ENCODE results near the gene ELF1. TPM values are rescaled to one million over a fixed set of nuclear protein-coding genes. Genes with fewer than 3 reads are reported as not detected.

Gene ELF1
- total and polyA plus RNA-seq, 11 donors, result 7.7 to 75.4 (median 33.5) TPM

DNA sequence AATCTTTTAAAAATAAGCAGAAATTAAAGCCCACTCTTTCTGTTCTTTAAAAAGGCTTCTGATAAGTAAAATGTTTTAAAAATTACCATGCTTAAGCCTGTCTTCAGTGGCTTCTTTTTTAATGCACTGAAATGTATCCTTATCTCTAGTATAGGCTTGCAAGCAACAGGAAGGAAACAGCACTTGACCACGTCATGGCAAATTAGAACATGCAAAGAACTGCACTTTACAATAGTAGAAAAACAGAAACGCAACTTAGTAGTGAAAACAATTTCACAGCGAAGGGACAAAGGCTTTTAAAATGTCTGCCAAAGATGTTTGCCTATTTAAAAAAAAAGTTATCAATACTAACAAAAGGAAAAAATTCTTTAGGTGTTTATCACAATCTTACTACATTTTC is 36.3 kb downstream of the ELF1 start:
- Histone ChIP-seq H3K9me3 (no peaks in the 10 kb centered on the region), H3K27me3 (no peaks in the 10 kb centered on the region), H3K27ac (peak overlapping the region; percentile 73 to 95 (median 82)), H3K4me1 (peaks cover 20 to 91% (median 56%) of the 10 kb centered on the region in 12 donors), H3K4me3 (peak overlapping the region in 11 of 12 donors; percentile 24 to 57 (median 45)), H3K36me3 (peaks cover 0 to 5% (median 0%) of the 10 kb centered on the region in 9 donors)
- DNase-seq (peak in 4 of 5 donors; percentile 33 to 73 (median 49)), ATAC-seq (peak; percentile 64 to 88 (median 72))
- WGBS, 4 donors, result 0 to 3% (median 2%) methylated on average over 3 of the region's 3 CpGs
- intact Hi-C loops (cut with DNase I), result loop anchor here in 5 of 10 donors (5.0 to 10.0 kb wide), 4 partner anchors 58 to 208 kb away; partner anchors contain the start of genes WBP4 (in 3 of the 5) and MRPS31 (in 1 of the 5)
- peak in 1 of 2 donors; percentile 30 for TF ChIP-seq POLR2A (IDR thresholded peaks at IDR 0.05)
- TF ChIP-seq, protein P1, sequence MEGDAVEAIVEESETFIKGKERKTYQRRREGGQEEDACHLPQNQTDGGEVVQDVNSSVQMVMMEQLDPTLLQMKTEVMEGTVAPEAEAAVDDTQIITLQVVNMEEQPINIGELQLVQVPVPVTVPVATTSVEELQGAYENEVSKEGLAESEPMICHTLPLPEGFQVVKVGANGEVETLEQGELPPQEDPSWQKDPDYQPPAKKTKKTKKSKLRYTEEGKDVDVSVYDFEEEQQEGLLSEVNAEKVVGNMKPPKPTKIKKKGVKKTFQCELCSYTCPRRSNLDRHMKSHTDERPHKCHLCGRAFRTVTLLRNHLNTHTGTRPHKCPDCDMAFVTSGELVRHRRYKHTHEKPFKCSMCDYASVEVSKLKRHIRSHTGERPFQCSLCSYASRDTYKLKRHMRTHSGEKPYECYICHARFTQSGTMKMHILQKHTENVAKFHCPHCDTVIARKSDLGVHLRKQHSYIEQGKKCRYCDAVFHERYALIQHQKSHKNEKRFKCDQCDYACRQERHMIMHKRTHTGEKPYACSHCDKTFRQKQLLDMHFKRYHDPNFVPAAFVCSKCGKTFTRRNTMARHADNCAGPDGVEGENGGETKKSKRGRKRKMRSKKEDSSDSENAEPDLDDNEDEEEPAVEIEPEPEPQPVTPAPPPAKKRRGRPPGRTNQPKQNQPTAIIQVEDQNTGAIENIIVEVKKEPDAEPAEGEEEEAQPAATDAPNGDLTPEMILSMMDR (IDR thresholded peaks at IDR 0.05), result no peak

DNA sequence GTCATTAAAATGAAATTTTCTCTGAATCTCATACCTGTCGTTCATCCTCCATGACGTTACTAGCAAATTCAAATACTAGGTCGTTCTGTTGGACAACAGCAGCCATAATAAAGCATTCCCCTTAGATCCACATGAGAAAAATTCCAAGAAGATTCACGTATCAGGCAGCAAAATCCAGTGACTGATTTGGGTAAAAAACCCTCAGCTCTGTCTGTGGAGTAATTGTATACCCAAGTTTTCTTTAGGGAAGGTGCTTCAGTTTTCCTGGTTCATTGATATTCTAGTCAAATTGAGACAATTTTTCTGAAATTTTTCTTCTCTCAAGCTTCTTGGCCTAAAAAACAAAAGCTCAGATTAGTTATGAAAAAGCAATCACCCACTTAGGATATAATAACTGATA is 37.2 kb downstream of the ELF1 start:
- intact Hi-C loops (cut with DNase I), result loop anchor here in 5 of 10 donors (5.0 to 10.0 kb wide), 4 partner anchors 57 to 207 kb away; partner anchors contain the start of genes WBP4 (in 3 of the 5) and MRPS31 (in 1 of the 5)
- Histone ChIP-seq H3K9me3 (no peaks in the 10 kb centered on the region), H3K27me3 (no peaks in the 10 kb centered on the region), H3K4me1 (peaks cover 20 to 95% (median 64%) of the 10 kb centered on the region in 12 donors), H3K27ac (peak overlapping the region; percentile 73 to 95 (median 82)), H3K36me3 (peaks cover 0 to 5% (median 0%) of the 10 kb centered on the region in 9 donors), H3K4me3 (peak overlapping the region; percentile 5 to 57 (median 43))
- WGBS, 4 donors, result 39 to 56% (median 45%) methylated on average over 4 of the region's 4 CpGs
- DNase-seq (no peak), ATAC-seq (no peak)
- TF ChIP-seq, protein P1 (IDR thresholded peaks at IDR 0.05), result no peak
- no peak for TF ChIP-seq POLR2A (IDR thresholded peaks at IDR 0.05)

DNA sequence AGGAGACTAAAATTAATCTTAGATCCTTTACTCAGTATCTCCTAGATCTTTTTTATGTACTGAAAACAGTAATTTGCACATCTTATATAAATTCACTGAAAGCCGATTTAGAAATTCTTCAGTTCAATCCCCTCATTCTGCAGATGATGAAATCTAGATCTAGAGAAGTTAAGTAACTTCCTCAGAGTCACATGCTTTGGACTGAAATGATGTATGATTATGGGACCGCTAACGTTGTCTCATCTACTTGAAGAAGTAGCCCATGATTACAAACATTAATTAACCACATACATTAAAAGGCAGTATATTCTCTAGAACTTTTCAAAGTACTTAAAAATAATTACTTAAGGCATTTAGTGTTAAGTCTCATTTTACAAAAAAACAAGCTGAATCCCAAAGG is 37.8 kb downstream of the ELF1 start:
- H3K4me1 ChIP-seq, result peaks cover 20 to 95% (median 63%) of the 10 kb centered on the region in 12 donors
- peak overlapping the region; percentile 73 to 95 (median 82) for H3K27ac ChIP-seq
- ATAC-seq (peak; percentile 41 to 58 (median 47)), DNase-seq (no peak)
- H3K4me3 ChIP-seq, result peak overlapping the region; percentile 5 to 57 (median 43)
- peaks cover 0 to 5% (median 0%) of the 10 kb centered on the region in 9 donors for H3K36me3 ChIP-seq
- WGBS, 4 donors, result 41 to 49% (median 47%) methylated on average over 3 of the region's 3 CpGs
- H3K27me3 ChIP-seq, result no peaks in the 10 kb centered on the region
- intact Hi-C loops (cut with DNase I), result loop anchor here in 5 of 10 donors (5.0 to 10.0 kb wide), 4 partner anchors 57 to 207 kb away; partner anchors contain the start of genes WBP4 (in 3 of the 5) and MRPS31 (in 1 of the 5)
- no peak for TF ChIP-seq POLR2A (IDR thresholded peaks at IDR 0.05)
- TF ChIP-seq, protein P1 (IDR thresholded peaks at IDR 0.05), result no peak
- no peaks in the 10 kb centered on the region for H3K9me3 ChIP-seq

DNA sequence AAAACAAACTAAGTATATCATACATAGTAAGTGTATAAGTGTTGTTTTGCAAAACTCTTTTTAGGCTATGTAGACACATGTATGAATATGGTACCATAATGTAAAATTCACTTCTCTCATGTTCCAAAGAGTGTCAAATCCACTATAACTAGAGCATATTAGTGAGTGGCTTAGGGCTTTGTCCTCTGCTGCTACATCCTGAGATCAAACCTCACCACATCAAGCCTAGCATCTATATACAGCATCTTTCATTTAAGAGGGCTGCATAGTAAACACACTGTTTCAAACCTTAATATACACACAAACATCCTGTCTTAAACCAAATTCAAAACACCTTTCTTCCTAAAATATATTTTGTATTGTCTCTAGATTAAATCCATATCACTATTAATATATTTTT is 38.7 kb downstream of the ELF1 start:
- Histone ChIP-seq H3K36me3 (peaks cover 0 to 8% (median 0%) of the 10 kb centered on the region in 9 donors), H3K4me3 (peak overlapping the region in 11 of 12 donors; percentile 24 to 57 (median 45)), H3K4me1 (peaks cover 12 to 95% (median 61%) of the 10 kb centered on the region in 12 donors), H3K27ac (peak overlapping the region in 9 of 12 donors; percentile 73 to 95 (median 82)), H3K27me3 (no peaks in the 10 kb centered on the region), H3K9me3 (no peaks in the 10 kb centered on the region)
- intact Hi-C loops (cut with DNase I), result loop anchor here in 5 of 10 donors (5.0 to 10.0 kb wide), 4 partner anchors 56 to 206 kb away; partner anchors contain the start of genes WBP4 (in 3 of the 5) and MRPS31 (in 1 of the 5)
- DNase-seq, result no peak
- TF ChIP-seq, protein P1 (IDR thresholded peaks at IDR 0.05), result no peak
- TF ChIP-seq POLR2A (IDR thresholded peaks at IDR 0.05), result no peak
- ATAC-seq, result no peak
